Coronary artery (tissue), 2 donors: ENCODE measurements around the gene OR6C76.
"Not testable (repeated sequence)": the region's sequence is repeated elsewhere in the genome, so short reads cannot be mapped to it uniquely, and the experiment has no call there.

Source experiments
- DNase-seq: peaks from one replicate; pipeline ENCODE4 v3.0.0-alpha.2; 2017; ENCODE audit warnings: low spot score
- H3K27ac ChIP-seq, 2 donors: fragments of 200-600 bp; sonication (generic); one replicate each; pipeline ENCODE4 v1.5.1; 2016 to 2019
- H3K4me3 ChIP-seq: fragments of 200-600 bp; sonication (generic); 2 replicates; pipeline ENCODE4 v1.5.1; 2016; ENCODE audit warnings: mild to moderate bottlenecking, moderate library complexity
- TF ChIP-seq, protein P1 (sequence below): fragments of 200-600 bp; sonication (generic); IDR thresholded peaks from one replicate; pipeline ENCODE4 v1.5.1; 2019; ENCODE audit warnings: antibody characterized with exemption

OR6C76 gene

DNA sequence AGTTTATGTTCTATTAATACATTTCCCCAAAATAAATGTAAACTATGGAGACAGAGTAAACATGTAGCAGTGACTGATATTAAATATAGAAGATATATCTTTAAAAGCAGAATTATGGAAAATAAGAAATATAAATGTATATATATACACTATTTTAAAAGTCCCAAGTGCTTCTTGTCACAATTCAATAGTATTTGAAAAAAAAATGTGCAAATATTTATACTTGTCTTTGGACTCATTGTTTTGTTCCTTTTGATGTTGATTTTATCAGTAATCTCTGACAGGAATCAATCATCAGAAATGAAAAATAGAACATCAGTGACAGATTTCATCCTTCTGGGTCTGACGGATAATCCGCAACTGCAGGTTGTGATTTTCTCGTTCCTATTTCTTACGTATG is at the start of gene OR6C76:
Gene OR6C76 (plus strand): TSS at position 301 of the 400 bp plus-strand sequence. CDS start 0 bp downstream, at position 301.
- DNase-seq: no peak

GRCh38 chr12:55385891-55386290 is 40.2 kb upstream of the OR6C76 start:
- Histone ChIP-seq H3K27ac (no peak overlapping the region), H3K4me3 (no peak overlapping the region)
- TF ChIP-seq, protein P1, sequence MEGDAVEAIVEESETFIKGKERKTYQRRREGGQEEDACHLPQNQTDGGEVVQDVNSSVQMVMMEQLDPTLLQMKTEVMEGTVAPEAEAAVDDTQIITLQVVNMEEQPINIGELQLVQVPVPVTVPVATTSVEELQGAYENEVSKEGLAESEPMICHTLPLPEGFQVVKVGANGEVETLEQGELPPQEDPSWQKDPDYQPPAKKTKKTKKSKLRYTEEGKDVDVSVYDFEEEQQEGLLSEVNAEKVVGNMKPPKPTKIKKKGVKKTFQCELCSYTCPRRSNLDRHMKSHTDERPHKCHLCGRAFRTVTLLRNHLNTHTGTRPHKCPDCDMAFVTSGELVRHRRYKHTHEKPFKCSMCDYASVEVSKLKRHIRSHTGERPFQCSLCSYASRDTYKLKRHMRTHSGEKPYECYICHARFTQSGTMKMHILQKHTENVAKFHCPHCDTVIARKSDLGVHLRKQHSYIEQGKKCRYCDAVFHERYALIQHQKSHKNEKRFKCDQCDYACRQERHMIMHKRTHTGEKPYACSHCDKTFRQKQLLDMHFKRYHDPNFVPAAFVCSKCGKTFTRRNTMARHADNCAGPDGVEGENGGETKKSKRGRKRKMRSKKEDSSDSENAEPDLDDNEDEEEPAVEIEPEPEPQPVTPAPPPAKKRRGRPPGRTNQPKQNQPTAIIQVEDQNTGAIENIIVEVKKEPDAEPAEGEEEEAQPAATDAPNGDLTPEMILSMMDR: no peak
- no peak for DNase-seq

More for the DNA sequence above, at the start of gene OR6C76:
- H3K27ac ChIP-seq: no peak within 1 kb of the TSS
- H3K4me3 ChIP-seq: no peak within 1 kb of the TSS
- TF ChIP-seq, protein P1: no peak

GRCh38 chr12:55392032-55392795 is 33.8 kb upstream of the OR6C76 start:
- DNase-seq: no peak
- TF ChIP-seq, protein P1: no peak
- no peak overlapping the region for H3K4me3 ChIP-seq
- H3K27ac ChIP-seq: no peak overlapping the region

DNA sequence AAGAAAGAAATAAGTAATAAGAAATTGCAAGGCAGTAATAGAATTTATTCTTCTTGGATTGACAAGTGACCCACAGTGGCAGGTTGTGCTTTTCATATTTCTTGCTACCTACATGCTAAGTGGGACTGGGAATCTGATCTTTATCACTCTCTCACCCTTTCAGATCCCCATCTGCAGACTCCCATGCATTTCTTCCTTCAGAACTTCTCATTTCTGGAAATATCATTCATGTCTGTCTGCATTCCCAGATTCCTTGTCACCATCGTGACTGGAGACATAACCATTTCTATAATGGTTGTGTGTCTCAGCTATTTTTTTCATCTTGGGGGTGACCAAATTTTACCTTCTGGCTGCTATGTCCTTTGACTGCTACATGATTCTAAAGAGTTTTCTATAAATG is 29.7 kb upstream of the OR6C76 start:
- TF ChIP-seq, protein P1: no peak
- no peak for DNase-seq
- no peak overlapping the region for H3K4me3 ChIP-seq
- no peak overlapping the region for H3K27ac ChIP-seq

DNA sequence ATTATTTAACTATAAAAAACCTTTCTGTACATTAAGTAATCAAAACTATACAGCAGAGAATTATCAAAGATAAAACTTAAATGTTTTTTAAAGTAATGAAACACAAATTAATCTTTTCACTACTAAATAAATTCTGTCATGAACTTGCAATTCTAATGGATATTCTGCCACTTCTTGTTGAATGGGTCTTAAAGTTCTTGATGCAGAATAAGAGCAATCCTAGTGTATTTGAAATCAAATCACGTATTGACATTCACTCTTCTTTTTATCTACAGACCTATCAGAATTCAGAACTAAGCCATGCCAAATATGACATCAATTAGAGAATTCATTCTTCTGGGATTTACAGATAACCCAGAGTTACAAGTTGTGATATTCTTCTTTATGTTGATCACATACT is 25.8 kb upstream of the OR6C76 start, which contains the start of gene OR6C65:
Gene OR6C65 (plus strand): TSS at position 301 of the 400 bp plus-strand sequence. CDS start 0 bp downstream, at position 301.
- Histone ChIP-seq H3K27ac (no peak within 1 kb of the TSS), H3K4me3 (no peak within 1 kb of the TSS)
- TF ChIP-seq, protein P1: no peak
- DNase-seq: no peak

DNA sequence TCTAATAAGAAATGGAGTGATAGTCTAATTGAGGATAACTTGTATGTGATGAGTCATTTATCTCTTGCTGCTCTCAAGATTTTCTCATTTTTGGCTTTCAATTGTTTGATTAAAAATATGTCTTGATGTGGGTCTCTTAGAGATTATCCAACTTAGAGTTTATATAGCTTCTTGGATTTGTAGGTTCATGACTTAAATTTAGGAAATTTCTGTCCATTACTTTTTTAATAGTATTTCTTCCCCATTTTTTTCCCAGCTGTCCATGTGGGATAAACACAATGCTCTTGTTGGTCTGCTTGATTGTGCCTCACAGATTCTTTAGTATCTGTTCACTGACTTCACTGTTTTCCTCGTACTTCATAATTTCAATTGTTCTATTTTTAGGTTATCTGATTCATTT is 18.2 kb upstream of the OR6C76 start:
- DNase-seq: no peak
- Histone ChIP-seq H3K4me3 (no peak overlapping the region), H3K27ac (no peak overlapping the region)
- TF ChIP-seq, protein P1: no peak

- DNase-seq, H3K4me3 ChIP-seq, H3K27ac ChIP-seq: not testable (repeated sequence)
Measured at GRCh38 chr12:55409133-55409532, 16.9 kb upstream of the OR6C76 start.

DNA sequence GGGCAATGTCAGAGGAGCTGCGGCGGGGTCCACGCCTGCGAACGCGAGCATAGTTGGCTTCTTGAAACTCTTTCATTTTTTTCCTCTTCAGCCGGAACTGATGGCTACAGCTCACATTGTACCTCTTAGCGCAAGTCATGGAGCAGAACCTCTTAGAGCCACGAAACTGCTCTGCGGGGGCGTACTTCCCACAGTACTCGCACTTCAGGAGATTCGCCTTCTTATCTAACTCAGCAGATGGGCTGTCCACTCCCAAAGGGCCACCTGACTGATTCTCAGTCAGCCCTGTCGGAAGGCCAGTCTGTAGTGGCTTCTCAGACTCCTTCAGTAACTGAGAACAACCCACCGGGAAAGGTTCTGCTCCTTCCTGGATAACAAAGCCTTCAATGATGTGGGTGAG is 13.9 kb upstream of the OR6C76 start:
- H3K4me3 ChIP-seq, H3K27ac ChIP-seq, DNase-seq: not testable (repeated sequence)

DNA sequence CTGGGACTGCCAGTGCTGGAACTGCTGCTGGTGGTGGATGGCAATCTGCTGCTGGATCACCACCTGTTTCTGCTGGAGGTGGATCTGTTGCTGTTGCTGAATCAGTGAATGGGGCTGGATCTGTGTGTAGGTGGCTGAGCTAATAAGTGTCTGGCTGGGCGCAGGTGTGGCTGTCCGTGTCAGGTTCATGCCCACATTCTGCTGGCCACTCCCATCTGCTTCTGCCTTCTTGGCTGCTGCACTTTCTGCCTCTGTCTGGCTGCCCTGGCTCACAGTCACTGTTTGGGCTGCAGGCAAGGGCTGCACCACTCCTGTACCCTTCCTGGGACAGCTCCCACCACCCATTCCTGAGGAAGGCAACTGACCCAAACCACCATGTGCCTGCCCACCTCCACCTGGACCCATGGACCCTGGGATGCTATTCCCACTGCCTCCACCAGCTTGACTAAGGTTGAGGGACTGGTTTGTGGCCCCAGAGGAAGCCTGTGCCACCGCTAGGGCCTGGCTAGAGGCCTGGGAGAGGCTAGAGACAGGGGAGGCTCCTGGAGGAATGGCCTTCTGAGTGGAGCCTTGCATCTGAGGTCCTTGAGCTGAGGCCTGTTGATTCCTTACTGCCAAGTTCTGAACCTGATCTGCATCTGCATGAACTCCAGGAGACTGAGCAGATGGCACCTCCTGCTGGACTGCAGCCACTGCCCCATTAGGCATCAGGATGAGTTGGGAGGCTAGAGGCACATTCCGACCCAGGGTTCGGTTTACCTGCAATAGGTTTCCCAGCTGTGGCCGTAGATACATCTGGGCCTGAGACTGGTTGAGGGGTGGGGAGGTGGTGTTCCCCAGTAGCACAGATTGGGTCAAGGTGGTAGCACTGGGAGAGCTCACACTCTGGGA is 12.3 kb upstream of the OR6C76 start:
- H3K4me3 ChIP-seq, DNase-seq, H3K27ac ChIP-seq: not testable (repeated sequence)

- DNase-seq, H3K4me3 ChIP-seq, H3K27ac ChIP-seq: not testable (repeated sequence)
Measured at GRCh38 chr12:55414396-55414823, 11.6 kb upstream of the OR6C76 start.

- DNase-seq, H3K27ac ChIP-seq, H3K4me3 ChIP-seq: not testable (repeated sequence)
Measured at GRCh38 chr12:55414889-55415288, 11.2 kb upstream of the OR6C76 start.
